Left lung (tissue), 10 donors: ENCODE results near the gene EDA2R. TPM values are rescaled to one million over a fixed set of nuclear protein-coding genes. Genes with fewer than 3 reads are reported as not detected.

Experiments used
- ATAC-seq: fragments of 200-7000 bp; cut with Tn5 transposase; one replicate; pipeline ENCODE4 v1.9.1; 2020; ENCODE audit warnings: moderate library complexity
- DNase-seq, 4 donors: peaks; one replicate each; pipeline ENCODE4 v3.0.0-alpha.2; 2013 to 2020
- H3K27ac ChIP-seq, 2 donors: fragments of 200-600 bp; sonication (generic) in 1 of 2; one replicate each; pipeline versions ENCODE4 v1.5.0 to v1.8.0; 2020 to 2021
- H3K27me3 ChIP-seq, 2 donors: fragments of 200-600 bp; sonication (generic) in 1 of 2; one replicate each; pipeline versions ENCODE4 v1.5.0 to v1.8.0; 2020 to 2021
- H3K36me3 ChIP-seq, 2 donors: fragments of 200-600 bp; sonication (generic) in 1 of 2; one replicate each; pipeline versions ENCODE4 v1.5.0 to v1.8.0; 2020 to 2021
- H3K4me1 ChIP-seq, 2 donors: fragments of 200-600 bp; one replicate each; pipeline ENCODE4 v1.8.0; 2021
- H3K4me3 ChIP-seq, 2 donors: fragments of 200-600 bp; sonication (generic) in 1 of 2; one replicate each; pipeline versions ENCODE4 v1.5.0 to v1.8.0; 2020 to 2021; ENCODE audit warnings: mild to moderate bottlenecking in 1 of 2
- H3K9me3 ChIP-seq, 2 donors: fragments of 200-600 bp; sonication (generic) in 1 of 2; one replicate each; pipeline versions ENCODE4 v1.5.0 to v1.8.0; 2020 to 2021
- intact Hi-C, 2 donors: fragments of 100-400 bp; cut with DNase I; formaldehyde crosslinking; loops; one replicate each; pipeline versions ENCODE4 v1.11.2 to v1.14.2; 2022
- polyA plus RNA-seq, 6 donors: library from polyadenylated mRNA; unstranded; fragments of 120-200 nt; gene quantifications; one replicate each; pipeline ENCODE4 v1.2.1, GENCODE V29; 2013; ENCODE audit not compliant: insufficient read length in 6 of 6
- total RNA-seq, 2 donors: library from RNA; stranded (reverse); fragmentation: NEBNext Ultra II Directional; extraction: Animal tissue kit (Norgen Biotek cat#: 25700); gene quantifications; one replicate each; pipeline ENCODE4 v1.2.1, GENCODE V29; 2021
- TF ChIP-seq, protein P1 (sequence below), 2 donors: fragments of 200-600 bp; sonication (generic) in 1 of 2; IDR thresholded peaks; one replicate each; pipeline versions ENCODE4 v1.5.0 to v1.8.0; 2021; ENCODE audit warnings: antibody characterized with exemption in 2 of 2
- donor health status: DM: no; HTN: yes; CAD: no.
- donor health status: DM: no; HTN: no; CAD: no.

Gene EDA2R
- total and polyA plus RNA-seq, 8 donors = 0.63 to 7.9 (median 1.2) TPM

DNA sequence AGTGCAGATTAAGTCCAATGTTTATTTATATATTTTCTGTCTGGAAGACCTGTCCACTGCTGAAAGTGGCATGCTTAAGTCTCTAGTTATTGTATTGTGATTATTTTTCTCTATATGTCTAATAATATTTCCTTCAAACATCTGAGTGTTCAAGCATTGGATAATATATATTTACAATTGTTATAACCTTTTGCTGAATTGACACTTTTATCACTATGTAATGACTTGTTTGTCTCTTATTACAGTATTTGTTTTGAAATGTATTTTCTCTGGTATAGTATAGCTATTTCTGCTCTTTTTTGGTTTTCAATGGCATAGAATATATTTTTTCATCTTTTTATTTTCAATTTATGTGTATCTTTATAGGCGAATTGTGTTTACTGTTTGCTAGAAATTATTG lies 59.7 kb downstream of the EDA2R start:
- DNase-seq (no peak), ATAC-seq (no peak)
- TF ChIP-seq, protein P1, sequence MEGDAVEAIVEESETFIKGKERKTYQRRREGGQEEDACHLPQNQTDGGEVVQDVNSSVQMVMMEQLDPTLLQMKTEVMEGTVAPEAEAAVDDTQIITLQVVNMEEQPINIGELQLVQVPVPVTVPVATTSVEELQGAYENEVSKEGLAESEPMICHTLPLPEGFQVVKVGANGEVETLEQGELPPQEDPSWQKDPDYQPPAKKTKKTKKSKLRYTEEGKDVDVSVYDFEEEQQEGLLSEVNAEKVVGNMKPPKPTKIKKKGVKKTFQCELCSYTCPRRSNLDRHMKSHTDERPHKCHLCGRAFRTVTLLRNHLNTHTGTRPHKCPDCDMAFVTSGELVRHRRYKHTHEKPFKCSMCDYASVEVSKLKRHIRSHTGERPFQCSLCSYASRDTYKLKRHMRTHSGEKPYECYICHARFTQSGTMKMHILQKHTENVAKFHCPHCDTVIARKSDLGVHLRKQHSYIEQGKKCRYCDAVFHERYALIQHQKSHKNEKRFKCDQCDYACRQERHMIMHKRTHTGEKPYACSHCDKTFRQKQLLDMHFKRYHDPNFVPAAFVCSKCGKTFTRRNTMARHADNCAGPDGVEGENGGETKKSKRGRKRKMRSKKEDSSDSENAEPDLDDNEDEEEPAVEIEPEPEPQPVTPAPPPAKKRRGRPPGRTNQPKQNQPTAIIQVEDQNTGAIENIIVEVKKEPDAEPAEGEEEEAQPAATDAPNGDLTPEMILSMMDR (IDR thresholded peaks at IDR 0.05) = no peak
- Histone ChIP-seq H3K4me1 (no peaks in the 10 kb centered on the region), H3K4me3 (no peak overlapping the region), H3K27ac (no peak overlapping the region), H3K9me3 (no peaks in the 10 kb centered on the region), H3K36me3 (no peaks in the 10 kb centered on the region), H3K27me3 (no peaks in the 10 kb centered on the region)
- intact Hi-C loops = no loop called here

- Histone ChIP-seq H3K27me3 (no peaks in the 10 kb centered on the region), H3K27ac (no peak overlapping the region), H3K4me1 (no peaks in the 10 kb centered on the region), H3K4me3 (no peak overlapping the region), H3K36me3 (no peaks in the 10 kb centered on the region), H3K9me3 (no peaks in the 10 kb centered on the region)
- intact Hi-C loops = no loop called here
- TF ChIP-seq, protein P1 (IDR thresholded peaks at IDR 0.05) = no peak
- ATAC-seq (no peak), DNase-seq (no peak)
Observed at GRCh38 chrX:66553973-66554372, 84.9 kb downstream of the EDA2R start.

GRCh38 chrX:66547847-66548369 lies 91.0 kb downstream of the EDA2R start:
- no peaks in the 10 kb centered on the region for H3K36me3 ChIP-seq
- H3K27ac ChIP-seq = no peak overlapping the region
- intact Hi-C loops = no loop called here
- H3K4me3 ChIP-seq = no peak overlapping the region
- ATAC-seq (no peak), DNase-seq (no peak)
- H3K27me3 ChIP-seq = no peaks in the 10 kb centered on the region
- TF ChIP-seq, protein P1 (IDR thresholded peaks at IDR 0.05) = no peak
- H3K4me1 ChIP-seq = no peaks in the 10 kb centered on the region
- H3K9me3 ChIP-seq = no peaks in the 10 kb centered on the region
